H9 (cell line): ENCODE measurements around the gene GLIPR2. TPM values are rescaled to one million over a fixed set of nuclear protein-coding genes. Genes with fewer than 3 reads are reported as not detected.

Source experiments
- DNase-seq: peaks from one replicate; pipeline ENCODE4 v3.0.0-alpha.2; 2017
- H2AFZ ChIP-seq: one replicate; pipeline ENCODE4 v1.6.1; 2013; ENCODE audit warnings: mild to moderate bottlenecking, low read length, control low read depth, moderate library complexity
- H2AK5ac ChIP-seq: 2 replicates; pipeline ENCODE4 v1.6.1; 2013; ENCODE audit warnings: low read length, control low read depth, mixed read lengths; ENCODE audit not compliant: insufficient read length
- H2BK120ac ChIP-seq: one replicate; pipeline ENCODE4 v1.6.1; 2013; ENCODE audit warnings: low read depth, mild to moderate bottlenecking, low read length, control low read depth, inconsistent platforms; ENCODE audit not compliant: poor library complexity, severe bottlenecking
- H2BK12ac ChIP-seq: 2 replicates; pipeline ENCODE4 v1.6.1; 2013; ENCODE audit warnings: low read length, control low read depth, mixed read lengths, low read depth; ENCODE audit not compliant: insufficient read length
- H2BK15ac ChIP-seq: 2 replicates; pipeline ENCODE4 v1.6.1; 2013; ENCODE audit warnings: low read depth, low read length, control low read depth
- H2BK20ac ChIP-seq: one replicate; pipeline ENCODE4 v1.6.1; 2013; ENCODE audit warnings: low read depth, mild to moderate bottlenecking, low read length, control low read depth, inconsistent platforms; ENCODE audit not compliant: poor library complexity, severe bottlenecking
- H2BK5ac ChIP-seq: 2 replicates; pipeline ENCODE4 v1.6.1; 2013; ENCODE audit warnings: low read length, control low read depth, mixed read lengths; ENCODE audit not compliant: insufficient read length
- H3K14ac ChIP-seq: 2 replicates; pipeline ENCODE4 v1.6.1; 2013; ENCODE audit warnings: low read length, control low read depth; ENCODE audit not compliant: insufficient read depth
- H3K18ac ChIP-seq: 2 replicates; pipeline ENCODE4 v1.6.1; 2013; ENCODE audit warnings: low read depth, mild to moderate bottlenecking, mixed read lengths, low read length, control low read depth; ENCODE audit not compliant: insufficient read length
- H3K23ac ChIP-seq: 2 replicates; pipeline ENCODE4 v1.6.1; 2013; ENCODE audit warnings: low read length, control low read depth, mixed read lengths, low read depth; ENCODE audit not compliant: insufficient read length
- H3K23me2 ChIP-seq: 2 replicates; pipeline ENCODE4 v1.6.1; 2013; ENCODE audit warnings: low read depth, mild to moderate bottlenecking, mixed read lengths, low read length, control low read depth; ENCODE audit not compliant: insufficient read length, poor library complexity, severe bottlenecking
- H3K27ac ChIP-seq: 2 replicates; pipeline ENCODE4 v1.5.1; 2013; ENCODE audit warnings: low read length, control low read depth, mixed read lengths, low read depth; ENCODE audit not compliant: insufficient read length
- H3K27me3 ChIP-seq: 2 replicates; pipeline ENCODE4 v1.6.1; 2013; ENCODE audit warnings: low read length, control low read depth, inconsistent platforms; ENCODE audit not compliant: insufficient read depth
- H3K4ac ChIP-seq: 2 replicates; pipeline ENCODE4 v1.6.1; 2013; ENCODE audit warnings: low read depth, mild to moderate bottlenecking, control low read depth, inconsistent platforms, low read length, moderate library complexity
- H3K4me1 ChIP-seq: 2 replicates; pipeline ENCODE4 v1.6.1; 2013; ENCODE audit warnings: low read length, control low read depth, inconsistent platforms; ENCODE audit not compliant: insufficient read depth
- H3K4me2 ChIP-seq: 2 replicates; pipeline ENCODE4 v1.6.1; 2013; ENCODE audit warnings: low read length, control low read depth, mixed read lengths; ENCODE audit not compliant: insufficient read length, insufficient read depth
- H3K56ac ChIP-seq: 2 replicates; pipeline ENCODE4 v1.6.1; 2013; ENCODE audit warnings: low read depth, mild to moderate bottlenecking, mixed read lengths, low read length, control low read depth; ENCODE audit not compliant: insufficient read length
- H3K79me1 ChIP-seq: 2 replicates; pipeline ENCODE4 v1.6.1; 2013; ENCODE audit warnings: low read depth, mild to moderate bottlenecking, moderate library complexity, low read length, control low read depth, inconsistent platforms; ENCODE audit not compliant: insufficient read depth, poor library complexity, severe bottlenecking
- H3K79me2 ChIP-seq: 2 replicates; pipeline ENCODE4 v1.6.1; 2013; ENCODE audit warnings: low read length, control low read depth, inconsistent platforms; ENCODE audit not compliant: insufficient read depth
- H3K9ac ChIP-seq: 2 replicates; pipeline ENCODE4 v1.6.1; 2013; ENCODE audit warnings: low read length, control low read depth, mixed read lengths; ENCODE audit not compliant: insufficient read length; ENCODE audit errors: extremely low read depth
- H3K9me3 ChIP-seq: one replicate; pipeline ENCODE4 v1.6.1; 2013; ENCODE audit warnings: low read depth, low read length, inconsistent platforms; ENCODE audit not compliant: control insufficient read depth
- H3T11ph ChIP-seq: one replicate; pipeline ENCODE4 v1.6.1; 2013; ENCODE audit warnings: mild to moderate bottlenecking, low read length, control low read depth, inconsistent platforms
- H4K20me1 ChIP-seq: one replicate; pipeline ENCODE4 v1.6.1; 2013; ENCODE audit not compliant: control insufficient read depth, insufficient read length, insufficient read depth
- H4K5ac ChIP-seq: 2 replicates; pipeline ENCODE4 v1.6.1; 2013; ENCODE audit warnings: low read depth, mild to moderate bottlenecking, mixed read lengths, low read length, control low read depth; ENCODE audit not compliant: insufficient read length
- H4K8ac ChIP-seq: replicated peaks from 2 replicates; pipeline ENCODE4 v1.6.1; 2013; ENCODE audit warnings: low read length, control low read depth, mixed read lengths, low read depth; ENCODE audit not compliant: insufficient read length
- H4K91ac ChIP-seq: 2 replicates; pipeline ENCODE4 v1.6.1; 2013; ENCODE audit warnings: low read depth, mild to moderate bottlenecking, moderate library complexity, mixed read lengths, low read length, control low read depth; ENCODE audit not compliant: insufficient read length
- H3K27ac Mint-ChIP-seq, 3 experiments: 2 replicates in 2 of 3; 3 replicates in 1 of 3; pipeline ENCODE4 v1.8.0; 2020 to 2021; ENCODE audit warnings: mixed read lengths in 3 of 3, mild to moderate bottlenecking in 1 of 3, moderate library complexity in 1 of 3
- H3K27me3 Mint-ChIP-seq: 2 replicates; pipeline ENCODE4 v1.8.0; 2021; ENCODE audit warnings: low read depth, mild to moderate bottlenecking, moderate library complexity, mixed read lengths
- H3K36me3 Mint-ChIP-seq, 3 experiments: 2 replicates in 2 of 3; 3 replicates in 1 of 3; pipeline ENCODE4 v1.8.0; 2020 to 2021; ENCODE audit warnings: low read depth in 3 of 3, mixed read lengths in 3 of 3; ENCODE audit not compliant: insufficient read depth in 1 of 3
- H3K4me1 Mint-ChIP-seq, 2 experiments: 2 replicates each; pipeline ENCODE4 v1.8.0; 2020; ENCODE audit warnings: mixed read lengths in 2 of 2
- H3K4me3 Mint-ChIP-seq, 2 experiments: 2 replicates in 1 of 2; 3 replicates in 1 of 2; pipeline ENCODE4 v1.8.0; 2020 to 2021; ENCODE audit warnings: mild to moderate bottlenecking in 2 of 2, mixed read lengths in 2 of 2, moderate library complexity in 1 of 2
- H3K9me3 Mint-ChIP-seq, 2 experiments: 2 replicates in 1 of 2; 3 replicates in 1 of 2; pipeline ENCODE4 v1.8.0; 2020; ENCODE audit warnings: mild to moderate bottlenecking in 2 of 2, mixed read lengths in 2 of 2, moderate library complexity in 1 of 2
- CTCF ChIP-seq: fragments of 200-600 bp; sonication (generic); conservative IDR thresholded peaks from 3 replicates; pipeline ENCODE4 v1.8.0; 2021; ENCODE audit warnings: antibody characterized with exemption, mild to moderate bottlenecking
- WGBS: extraction: QIAGEN DNeasy Blood & Tissue Kit; methylation state at CpG from one replicate; pipeline ENCODE4 v1.1.7; 2013; ENCODE audit warnings: missing lambda C conversion rate, low lambda C conversion rate, mixed read lengths; ENCODE audit not compliant: insufficient read length; ENCODE audit errors: extremely low coverage; 5-methylcytosine and 5-hydroxymethylcytosine counted together
- total RNA-seq: library from RNA; stranded (reverse); gene quantifications from 2 replicates; pipeline ENCODE4 v1.2.1, GENCODE V29; 2021

Gene GLIPR2
- total RNA-seq, 1 experiment from 2014 or later: 10.0 TPM

DNA sequence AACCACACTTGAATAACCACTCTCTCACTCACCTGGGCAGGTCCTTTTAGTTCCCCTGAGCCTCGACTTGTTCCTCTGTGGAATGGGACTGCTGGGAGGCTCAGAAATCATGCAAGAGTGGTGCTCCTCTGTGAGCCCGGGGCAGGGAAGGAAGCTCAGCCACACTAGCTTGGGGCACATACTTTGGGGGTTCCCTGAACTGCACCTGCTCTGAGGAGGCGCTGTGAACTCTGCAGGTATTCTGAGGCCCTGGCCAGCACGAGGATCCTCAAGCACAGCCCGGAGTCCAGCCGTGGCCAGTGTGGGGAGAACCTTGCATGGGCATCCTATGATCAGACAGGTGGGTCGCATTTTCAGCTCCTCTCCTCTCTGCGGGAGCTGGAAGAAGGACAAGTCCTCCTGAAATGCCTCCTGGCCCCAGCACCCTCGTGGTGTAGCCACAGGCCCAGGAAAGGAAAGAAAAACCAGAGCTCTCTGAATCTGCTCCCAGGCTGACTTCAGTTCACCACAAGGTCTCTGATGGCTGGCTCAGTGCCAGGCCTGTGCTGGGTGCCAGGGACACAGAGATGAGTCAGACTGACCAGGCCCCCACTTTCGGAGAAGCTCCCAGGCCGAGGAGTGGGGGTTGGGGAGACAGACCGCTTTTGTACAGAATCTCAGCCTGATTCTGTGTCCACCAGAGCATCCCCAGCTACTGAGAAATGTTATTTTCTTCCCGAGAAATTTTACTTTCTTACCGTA lies 11.9 kb downstream of the GLIPR2 start:
- H4K91ac ChIP-seq: no peak overlapping the region
- no peak overlapping the region for H2AFZ ChIP-seq
- H3K9ac ChIP-seq: no peak overlapping the region
- H3K79me2 ChIP-seq: no peaks in the 10 kb centered on the region
- H2BK15ac ChIP-seq: no peak overlapping the region
- no peak overlapping the region for H2BK12ac ChIP-seq
- no peak overlapping the region for H3K4me3 Mint-ChIP-seq
- peaks cover 16% of the 10 kb centered on the region for H3K27me3 Mint-ChIP-seq
- no peak overlapping the region for H2BK20ac ChIP-seq
- peaks cover 13 to 19% (median 16%) of the 10 kb centered on the region in 3 experiments; a peak in 6 of 7 replicates for H3K36me3 Mint-ChIP-seq
- no peaks in the 10 kb centered on the region for H3K9me3 ChIP-seq
- no peaks in the 10 kb centered on the region for H3K23me2 ChIP-seq
- H3K56ac ChIP-seq: no peak overlapping the region
- H3K27ac Mint-ChIP-seq: no peak overlapping the region
- no peak overlapping the region for H2BK120ac ChIP-seq
- H2AK5ac ChIP-seq: no peak overlapping the region
- no peak for TF ChIP-seq CTCF
- H3K4me2 ChIP-seq: no peak overlapping the region
- H4K8ac ChIP-seq: no peak overlapping the region
- no peaks in the 10 kb centered on the region for H4K20me1 ChIP-seq
- H3K27ac ChIP-seq: no peak overlapping the region
- no peaks in the 10 kb centered on the region for H3K27me3 ChIP-seq
- no peak overlapping the region for H2BK5ac ChIP-seq
- H3K9me3 Mint-ChIP-seq: peaks cover 12 to 13% of the 10 kb centered on the region in 2 experiments
- H4K5ac ChIP-seq: no peak overlapping the region
- peaks cover 3% of the 10 kb centered on the region; the same call in 1 of the 2 replicates for H3K4me1 ChIP-seq
- H3K4ac ChIP-seq: no peak overlapping the region
- no peak overlapping the region for H3K23ac ChIP-seq
- H3T11ph ChIP-seq: no peak overlapping the region
- no peak overlapping the region for H3K14ac ChIP-seq
- no peak overlapping the region for H3K18ac ChIP-seq
- no peak for DNase-seq
- H3K79me1 ChIP-seq: no peaks in the 10 kb centered on the region
- H3K4me1 Mint-ChIP-seq: 0 out of 4 replicates have a peak, but pooled peaks cover 0 to 3% of the 10 kb centered on the region in 2 experiments
- no CpG with 5 or more reads among the region's 14 CpGs for WGBS
